Fibroblast of skin of left biceps (primary cell): ENCODE data around the gene B4GALT6.

Source experiments
- DNase-seq, 2 experiments: peaks; one replicate each; pipeline ENCODE4 v3.0.0-alpha.2; 2013; ENCODE audit warnings: low read depth in 2 of 2

B4GALT6 gene

DNA sequence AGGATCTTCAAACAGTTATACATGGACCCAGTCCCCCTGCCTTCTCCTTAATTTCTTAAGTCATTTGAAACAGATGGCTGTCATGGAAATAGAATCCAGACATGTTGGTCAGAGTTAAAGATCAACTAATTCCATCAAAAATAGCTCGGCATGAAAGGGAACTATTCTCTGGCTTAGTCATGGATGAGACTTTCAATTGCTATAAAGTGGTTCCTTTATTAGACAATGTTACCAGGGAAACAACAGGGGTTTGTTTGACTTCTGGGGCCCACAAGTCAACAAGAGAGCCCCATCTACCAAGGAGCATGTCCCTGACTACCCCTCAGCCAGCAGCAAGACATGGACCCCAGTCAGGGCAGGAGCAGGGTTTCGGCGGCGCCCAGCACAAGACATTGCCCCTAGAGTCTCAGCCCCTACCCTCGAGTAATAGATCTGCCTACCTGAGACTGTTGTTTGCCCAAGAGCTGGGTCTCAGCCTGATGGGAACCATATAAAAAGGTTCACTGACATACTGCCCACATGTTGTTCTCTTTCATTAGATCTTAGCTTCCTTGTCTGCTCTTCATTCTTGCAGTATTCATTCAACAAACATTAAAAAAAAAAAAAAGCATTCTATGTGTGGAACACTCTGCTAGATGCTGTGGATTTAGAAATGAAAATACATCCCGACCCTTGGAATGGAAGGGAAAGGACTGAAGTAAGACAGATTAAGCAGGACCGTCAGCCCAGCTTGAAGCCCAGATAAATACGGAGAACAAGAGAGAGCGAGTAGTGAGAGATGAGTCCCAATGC is 88.1 kb downstream of the B4GALT6 start:
- DNase-seq = peak; percentile 16 to 26

DNA sequence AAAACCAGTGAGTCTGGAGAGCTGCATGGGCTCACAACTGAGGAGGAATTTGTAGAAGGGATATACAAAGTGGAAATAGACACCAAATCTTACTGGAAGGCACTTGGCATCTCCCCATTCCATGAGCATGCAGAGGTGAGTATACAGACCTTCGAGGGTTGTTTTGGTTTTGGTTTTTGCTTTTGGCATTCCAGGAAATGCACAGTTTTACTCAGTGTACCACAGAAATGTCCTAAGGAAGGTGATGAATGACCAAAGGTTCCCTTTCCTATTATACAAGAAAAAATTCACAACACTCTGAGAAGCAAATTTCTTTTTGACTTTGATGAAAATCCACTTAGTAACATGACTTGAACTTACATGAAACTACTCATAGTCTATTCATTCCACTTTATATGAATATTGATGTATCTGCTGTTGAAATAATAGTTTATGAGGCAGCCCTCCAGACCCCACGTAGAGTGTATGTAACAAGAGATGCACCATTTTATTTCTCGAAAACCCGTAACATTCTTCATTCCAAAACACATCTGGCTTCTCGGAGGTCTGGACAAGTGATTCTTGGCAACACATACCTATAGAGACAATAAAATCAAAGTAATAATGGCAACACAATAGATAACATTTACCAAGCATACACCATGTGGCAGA is 89.1 kb downstream of the B4GALT6 start:
- peak; percentile 19 to 24 for DNase-seq

- no peak for DNase-seq
Observed at GRCh38 chr18:31592506-31593157, 91.7 kb downstream of the B4GALT6 start.

- DNase-seq = no peak
Observed at GRCh38 chr18:31591628-31592027, 92.8 kb downstream of the B4GALT6 start, which contains the start of gene TTR. TSS of gene TTR (plus strand) at chr18:31591877. CDS start at chr18:31591903, 26 bp downstream.

GRCh38 chr18:31591113-31591512 is 93.3 kb downstream of the B4GALT6 start:
- no peak for DNase-seq

- DNase-seq = no peak
Observed at GRCh38 chr18:31590570-31590969, 93.8 kb downstream of the B4GALT6 start.

DNA sequence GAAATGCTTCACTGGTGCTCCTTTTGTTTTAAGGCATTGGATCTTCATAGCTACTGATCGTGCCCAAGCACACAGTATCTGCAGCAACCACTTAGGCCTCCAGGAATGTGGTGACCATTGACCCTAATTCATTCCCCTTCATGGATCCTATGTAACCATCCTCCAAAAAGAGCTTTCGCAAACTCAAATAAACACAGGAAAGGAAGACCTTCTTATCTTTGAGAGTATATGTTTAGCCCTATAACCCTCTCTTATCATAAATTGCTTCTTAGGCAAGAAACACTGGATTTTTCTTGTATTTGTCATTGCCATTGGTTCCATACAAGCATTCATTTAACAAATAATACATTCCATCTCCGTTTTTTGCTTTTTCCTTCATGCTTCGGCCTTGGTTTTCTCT is 96.9 kb downstream of the B4GALT6 start:
- DNase-seq = no peak

GRCh38 chr18:31586616-31587015 is 97.8 kb downstream of the B4GALT6 start:
- no peak for DNase-seq

- no peak for DNase-seq
Observed at GRCh38 chr18:31585991-31586390, 98.4 kb downstream of the B4GALT6 start.

DNA sequence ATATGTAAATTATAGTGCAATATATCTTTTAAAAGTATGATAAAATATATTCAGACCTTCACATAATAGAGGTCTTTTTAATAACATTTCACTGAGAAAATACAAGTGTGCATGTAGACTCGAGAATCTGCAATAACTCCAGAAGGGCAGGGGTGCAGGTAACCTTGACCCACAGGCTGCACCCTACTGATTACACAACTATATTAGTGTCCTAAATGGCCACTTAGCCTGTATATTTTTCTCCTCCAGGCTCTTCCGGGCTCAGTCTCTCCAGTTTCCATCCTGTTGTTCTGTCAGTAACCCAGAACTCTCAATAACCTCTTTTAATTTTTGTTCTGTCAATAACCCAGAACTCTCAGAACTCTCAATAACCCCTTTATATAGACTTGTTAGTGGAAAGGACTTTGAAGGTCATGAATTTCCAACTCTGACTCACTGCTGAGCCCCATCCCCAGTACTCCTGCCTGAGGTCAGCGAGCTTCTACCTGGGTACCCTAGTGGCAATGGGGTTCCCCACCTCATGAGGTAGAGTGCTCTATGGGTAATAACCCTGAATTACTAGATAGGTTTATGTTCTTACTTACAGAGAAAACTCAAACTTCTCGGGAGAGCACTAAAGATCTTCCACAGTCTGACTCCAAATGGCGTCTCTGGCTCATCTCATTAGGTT is 101.1 kb downstream of the B4GALT6 start:
- no peak for DNase-seq

DNA sequence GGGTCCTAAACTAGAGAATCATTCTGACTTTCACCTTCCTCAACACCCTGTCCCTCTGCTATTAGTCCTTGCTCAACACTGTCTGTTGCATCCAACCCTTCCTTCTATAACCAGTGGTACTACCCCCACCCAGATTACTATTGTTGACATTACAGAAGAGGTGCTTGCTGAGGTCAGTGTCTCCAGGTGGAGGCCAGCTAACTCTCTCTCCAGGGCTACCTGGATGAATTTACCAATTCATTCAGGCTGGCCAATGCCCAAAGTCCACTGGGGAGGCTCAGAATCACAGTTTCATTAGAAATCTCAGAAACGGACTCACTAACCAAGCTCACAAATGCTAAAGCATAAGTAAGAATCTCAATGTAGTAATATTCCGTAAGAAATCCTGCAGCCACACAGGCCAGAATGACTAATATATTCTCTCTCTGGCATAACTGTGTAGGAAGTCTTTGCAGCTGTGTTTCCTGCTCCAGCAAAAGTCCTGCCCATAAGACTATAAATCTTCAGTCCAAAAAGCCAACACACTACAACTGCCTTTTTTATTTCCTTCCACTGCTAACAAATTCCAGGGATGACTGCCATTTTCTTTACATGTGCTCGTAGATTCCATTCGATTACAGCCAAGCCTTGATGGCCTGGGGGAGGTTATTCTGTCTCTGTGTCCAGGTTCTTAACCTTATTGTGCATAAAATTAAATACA is 102.7 kb downstream of the B4GALT6 start:
- peak; percentile 53 to 58 for DNase-seq

DNA sequence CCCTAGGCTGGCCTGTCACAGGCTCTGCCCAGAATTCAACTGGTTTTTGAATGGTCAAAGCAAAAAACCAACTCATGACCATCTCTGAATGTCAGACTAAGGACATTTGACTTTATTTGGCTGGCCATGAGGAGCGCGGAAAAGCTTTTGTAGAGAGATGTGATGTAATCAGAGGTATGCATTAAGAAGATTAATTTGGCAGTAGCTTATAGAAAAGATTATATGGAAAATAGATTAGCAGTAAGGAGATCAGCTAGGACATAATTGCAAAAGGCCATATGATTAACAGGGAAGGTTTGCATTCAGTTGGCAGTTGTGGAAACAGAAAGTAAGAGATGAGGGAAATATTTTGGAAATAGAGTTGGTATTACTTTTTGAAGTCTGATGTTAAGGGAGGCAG is 105.0 kb downstream of the B4GALT6 start:
- DNase-seq = no peak

DNA sequence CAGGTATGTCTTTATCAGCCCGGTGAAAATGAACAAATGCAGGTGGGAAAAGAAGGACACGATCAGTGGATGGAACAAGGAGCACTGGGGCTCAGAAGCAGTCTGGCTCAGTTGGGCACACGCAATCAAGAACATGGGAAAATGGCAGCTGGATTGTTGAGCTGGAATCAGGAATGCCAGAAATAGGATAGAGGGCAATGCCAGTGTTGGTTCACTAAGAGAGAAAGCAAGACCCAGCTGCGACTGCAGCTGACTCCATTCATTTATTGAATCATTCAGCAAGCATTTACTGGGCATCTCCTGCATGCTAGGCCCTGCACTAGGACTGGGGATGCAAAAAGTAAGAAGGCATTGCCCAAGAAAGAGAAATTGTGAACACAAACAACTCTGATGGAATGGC is 106.3 kb downstream of the B4GALT6 start:
- DNase-seq = no peak

- no peak for DNase-seq
Observed at GRCh38 chr18:31577195-31577594, 107.2 kb downstream of the B4GALT6 start.

DNA sequence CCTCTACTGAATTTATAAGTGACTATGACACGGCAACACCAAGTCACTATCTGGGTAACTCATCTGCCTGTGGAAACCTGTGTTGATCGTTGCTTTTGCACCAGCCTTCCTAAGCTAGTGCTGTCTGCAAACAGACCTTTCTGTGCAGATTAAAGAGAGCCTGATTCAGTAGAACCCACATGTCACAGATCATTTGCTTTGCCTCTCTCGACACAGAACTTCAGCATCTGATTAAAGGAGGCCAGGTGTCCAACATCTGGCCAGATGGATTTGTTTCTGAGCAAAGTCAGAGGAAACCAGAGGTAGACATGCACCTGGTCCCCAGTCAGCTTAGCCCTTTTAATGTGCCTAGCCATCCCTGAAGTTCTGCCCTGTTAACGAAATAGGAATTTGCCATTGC is 107.7 kb downstream of the B4GALT6 start:
- no peak for DNase-seq

DNA sequence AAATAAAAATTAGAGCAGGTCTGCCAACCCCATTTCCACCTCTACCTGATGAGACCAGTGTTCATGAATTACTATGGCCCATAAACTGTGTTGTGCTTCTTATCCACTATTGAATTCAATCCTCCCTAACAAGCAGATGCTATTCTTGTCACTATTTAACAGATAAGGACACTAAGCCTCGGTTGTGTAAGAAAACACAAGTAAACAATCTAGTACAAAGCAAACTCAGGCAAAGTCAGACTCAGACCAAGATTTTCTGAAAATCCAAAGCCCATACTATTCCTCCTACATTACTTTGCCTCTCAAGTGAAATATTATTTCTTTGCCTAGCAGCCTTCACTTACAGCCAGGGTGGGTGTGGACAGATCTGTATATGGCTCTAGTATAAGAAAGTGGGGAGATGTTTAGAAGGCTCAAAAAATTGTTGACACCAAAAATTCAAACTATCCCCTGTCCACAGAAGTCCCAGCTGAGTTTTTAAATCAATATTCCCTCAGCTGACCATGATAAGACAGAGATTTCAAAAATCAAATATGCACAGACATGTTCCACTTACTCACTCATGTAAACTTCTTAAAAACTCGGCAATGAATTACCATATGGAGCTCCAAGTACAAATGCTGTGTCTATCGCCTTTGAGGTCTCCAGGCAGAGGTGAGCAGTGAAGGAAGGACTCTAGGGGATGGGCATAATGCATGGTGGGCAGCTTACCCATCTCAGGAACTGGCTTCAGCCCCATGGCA is 108.7 kb downstream of the B4GALT6 start:
- no peak for DNase-seq

DNA sequence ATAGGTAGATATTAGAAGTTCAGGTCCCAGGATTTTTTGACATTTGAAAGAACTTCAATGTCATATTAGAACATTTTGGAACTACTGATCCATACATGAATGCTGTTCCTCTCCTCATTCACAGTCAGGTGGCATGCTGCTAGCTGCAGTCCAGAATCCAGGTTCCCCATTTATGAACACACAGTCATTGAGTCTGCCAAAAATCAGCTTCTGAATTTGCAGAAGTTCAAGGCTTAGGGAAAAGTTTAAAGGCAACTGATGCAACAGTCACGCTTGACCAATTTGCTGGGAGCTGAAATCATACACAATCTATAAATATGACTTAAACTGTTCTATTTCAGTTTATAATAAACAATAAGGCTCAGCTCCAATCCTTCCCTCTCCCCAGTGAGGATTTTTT is 110.0 kb downstream of the B4GALT6 start:
- no peak for DNase-seq
